Keratinocyte (primary cell): ENCODE measurements around the gene AGRN. TPM values are rescaled to one million over a fixed set of nuclear protein-coding genes. Genes with fewer than 3 reads are reported as not detected.

Experiments used
- DNase-seq: peaks from one replicate; pipeline ENCODE4 v3.0.0-alpha.2; 2011; ENCODE audit warnings: low read depth, missing footprints, low spot score
- FAIRE-seq: peaks from 2 replicates; lab custom pipeline; 2011; peaks lifted over from hg19 to GRCh38; lab: Jason Lieb, UNC
- H2AFZ ChIP-seq: 2 replicates; pipeline ENCODE4 v1.6.0; 2012; ENCODE audit warnings: low read length, control low read depth, inconsistent platforms; ENCODE audit not compliant: control insufficient read depth
- H3K27ac ChIP-seq: 2 replicates; pipeline ENCODE4 v1.5.1; 2011; ENCODE audit warnings: low read length; ENCODE audit not compliant: control insufficient read depth, insufficient read depth
- H3K27me3 ChIP-seq: 3 replicates; pipeline ENCODE4 v1.6.0; 2011; ENCODE audit warnings: low read length; ENCODE audit not compliant: control insufficient read depth, insufficient read depth; ENCODE audit errors: extremely low read depth
- H3K36me3 ChIP-seq, 2 experiments: 2 replicates in 1 of 2; 3 replicates in 1 of 2; pipeline ENCODE4 v1.5.1; 2011; ENCODE audit warnings: low read length in 2 of 2, mild to moderate bottlenecking in 1 of 2; ENCODE audit not compliant: control insufficient read depth in 2 of 2, insufficient read depth in 2 of 2; ENCODE audit errors: extremely low read depth in 1 of 2
- H3K4me1 ChIP-seq: 3 replicates; pipeline ENCODE4 v1.5.1; 2011; ENCODE audit warnings: low read length; ENCODE audit not compliant: control insufficient read depth, insufficient read depth; ENCODE audit errors: extremely low read depth
- H3K4me2 ChIP-seq: 3 replicates; pipeline ENCODE4 v1.6.0; 2011; ENCODE audit warnings: low read depth, low read length; ENCODE audit not compliant: control insufficient read depth, insufficient read depth; ENCODE audit errors: extremely low read depth
- H3K4me3 ChIP-seq, 3 experiments: fragments of 200-600 bp in 1 of 3; sonication (generic) in 1 of 3; 2 replicates in 2 of 3; 3 replicates in 1 of 3; pipeline ENCODE4 v1.5.1; 2011 to 2016; ENCODE audit warnings: low read length in 3 of 3, mild to moderate bottlenecking in 3 of 3, control low read depth in 2 of 3, inconsistent platforms in 1 of 3, low read depth in 1 of 3, mixed read lengths in 1 of 3, mixed run types in 1 of 3, moderate library complexity in 1 of 3; ENCODE audit not compliant: control insufficient read depth in 2 of 3, insufficient read depth in 2 of 3; ENCODE audit errors: extremely low read depth in 1 of 3
- H3K79me2 ChIP-seq: 2 replicates; pipeline ENCODE4 v1.6.0; 2012; ENCODE audit warnings: low read length; ENCODE audit not compliant: control insufficient read depth, insufficient read depth
- H3K9ac ChIP-seq: 3 replicates; pipeline ENCODE4 v1.6.0; 2011; ENCODE audit warnings: low read length; ENCODE audit not compliant: control insufficient read depth, insufficient read depth; ENCODE audit errors: extremely low read depth
- H3K9me1 ChIP-seq: 3 replicates; pipeline ENCODE4 v1.6.0; 2011; ENCODE audit warnings: low read length; ENCODE audit not compliant: control insufficient read depth, insufficient read depth; ENCODE audit errors: extremely low read depth
- H3K9me3 ChIP-seq: 2 replicates; pipeline ENCODE4 v1.5.1; 2012; ENCODE audit warnings: low read depth, low read length; ENCODE audit not compliant: control insufficient read depth
- H4K20me1 ChIP-seq: 3 replicates; pipeline ENCODE4 v1.6.0; 2011; ENCODE audit warnings: low read length; ENCODE audit not compliant: control insufficient read depth, insufficient read depth; ENCODE audit errors: extremely low read depth
- CTCF ChIP-seq, 3 experiments: IDR thresholded peaks in 1 of 3; conservative IDR thresholded peaks in 1 of 3; optimal IDR thresholded peaks in 1 of 3; 2 replicates in 2 of 3; 3 replicates in 1 of 3; pipeline versions ENCODE3 to v1.5.1; 2011; ENCODE audit warnings: low read length in 3 of 3, mild to moderate bottlenecking in 3 of 3, moderate library complexity in 2 of 3, control low read depth in 1 of 3, inconsistent platforms in 1 of 3; ENCODE audit not compliant: insufficient read depth in 2 of 3; ENCODE audit errors: extremely low read depth in 1 of 3
- EZH2 ChIP-seq: IDR thresholded peaks from one replicate; pipeline ENCODE4 v1.6.1; 2012; ENCODE audit warnings: inconsistent platforms, mild to moderate bottlenecking, low read length, moderate library complexity
- dilution Hi-C: fragments of 300-500 bp; cut with MboI; formaldehyde crosslinking; loops from one replicate; pipeline ENCODE4 v1.7.0; 2020; ENCODE audit warnings: low sequenced_read_pairs; ENCODE audit not compliant: extremely low pct_ligation_motif_present
- polyA plus RNA-seq, 5 experiments: library from polyadenylated mRNA; depleted of rRNA in 3 of 5; stranded (reverse) in 3 of 5; stranded (forward) in 1 of 5; unstranded in 1 of 5; fragments of >200 nt; gene quantifications; 1 replicate in 1 of 5; 2 replicates in 3 of 5; 3 replicates in 1 of 5; pipeline versions ENCODE4 v1.2.1 to v1.2.3, GENCODE V29; 2011 to 2012; ENCODE audit warnings: missing spikeins in 2 of 5, low read depth in 1 of 5, low replicate concordance in 1 of 5

Gene AGRN
- polyA plus RNA-seq, 1 donor (not counting 4 experiments of a cell fraction or from before 2014, with no cell fraction given) = 72.4 TPM

DNA sequence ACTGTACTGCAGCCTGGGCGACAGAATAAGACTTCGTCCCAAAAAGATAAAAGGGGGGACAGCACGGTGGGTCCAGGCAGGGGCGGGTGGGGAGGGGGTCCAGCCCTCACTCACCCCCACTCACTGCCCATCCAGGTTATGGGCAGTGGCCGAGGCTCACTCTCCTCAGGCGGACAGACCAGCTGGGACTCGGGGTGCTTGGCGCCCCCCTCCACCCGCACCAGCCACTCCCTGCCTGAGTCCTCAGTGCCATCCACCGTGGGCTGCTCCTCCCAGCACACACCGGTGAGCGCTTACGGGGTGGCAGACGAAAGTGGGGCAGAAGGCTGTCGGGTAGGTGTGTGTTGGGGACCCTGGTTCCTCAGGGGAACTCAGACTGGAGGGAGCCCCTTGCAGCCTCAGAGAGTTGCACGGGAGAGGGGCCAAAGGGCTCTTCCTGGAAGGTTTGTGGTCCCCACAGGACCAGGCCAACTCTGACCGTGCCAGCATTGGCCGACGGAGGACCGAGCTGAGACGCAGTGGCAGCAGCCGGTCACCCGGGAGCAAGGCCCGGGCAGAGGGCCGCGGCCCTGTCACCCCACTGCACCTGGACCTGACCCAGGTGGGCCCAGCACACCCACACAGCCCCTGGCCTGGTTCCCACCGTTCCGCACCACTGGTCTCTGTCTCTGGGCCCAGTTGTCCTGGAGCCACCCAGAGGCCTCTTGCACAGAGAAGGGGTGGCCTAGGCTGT is 47.0 kb upstream of the AGRN start:
- no peak for FAIRE-seq

DNA sequence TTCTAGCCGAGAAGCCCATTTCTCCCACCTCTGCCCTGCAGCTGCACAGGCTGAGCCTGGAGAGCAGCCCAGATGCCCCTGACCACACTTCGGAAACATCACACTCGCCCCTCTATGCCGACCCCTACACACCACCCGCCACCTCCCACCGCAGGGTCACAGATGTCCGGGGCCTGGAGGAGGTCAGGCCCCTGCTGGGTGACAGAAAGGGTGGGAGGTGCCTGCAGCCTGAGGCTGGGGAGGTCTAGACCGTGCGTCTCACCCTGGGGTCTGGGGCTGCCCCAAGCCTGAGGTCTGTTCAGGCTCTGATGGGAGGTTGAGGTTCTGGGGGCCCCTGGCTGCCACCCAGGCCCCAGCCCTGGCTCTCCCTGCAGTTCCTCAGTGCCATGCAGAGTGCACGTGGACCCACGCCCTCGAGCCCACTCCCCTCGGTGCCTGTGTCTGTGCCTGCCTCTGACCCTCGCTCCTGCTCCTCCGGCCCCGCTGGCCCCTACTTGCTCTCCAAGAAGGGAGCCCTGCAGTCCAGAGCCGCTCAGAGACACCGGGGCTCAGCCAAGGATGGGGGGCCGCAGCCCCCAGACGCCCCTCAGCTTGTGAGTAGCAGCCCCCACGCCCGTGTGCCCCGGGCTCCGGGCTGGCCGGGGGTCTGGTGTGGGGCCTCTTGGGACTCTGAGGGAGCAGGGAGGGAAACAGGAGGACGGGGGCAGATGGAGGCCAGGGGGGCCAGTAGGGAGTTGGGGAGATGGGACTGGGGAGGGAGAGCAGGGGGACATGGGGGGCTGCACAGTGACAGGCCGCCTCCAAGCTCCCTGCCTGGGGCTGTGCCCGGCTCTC is 46.2 kb upstream of the AGRN start:
- dilution Hi-C loops = no loop called here
- H3K4me1 ChIP-seq = peaks cover 4% of the 10 kb centered on the region
- H3K27me3 ChIP-seq = no peaks in the 10 kb centered on the region

More for the DNA sequence above, 47.0 kb upstream of the AGRN start:
- dilution Hi-C loops = no loop called here
- Histone ChIP-seq H3K9me3 (no peaks in the 10 kb centered on the region), H3K4me1 (peaks cover 4% of the 10 kb centered on the region), H3K27me3 (no peaks in the 10 kb centered on the region), H3K4me3 (no peak overlapping the region), H2AFZ (no peak overlapping the region), H3K9me1 (no peaks in the 10 kb centered on the region), H3K79me2 (no peaks in the 10 kb centered on the region), H3K9ac (no peak overlapping the region), H3K27ac (no peak overlapping the region), H4K20me1 (no peaks in the 10 kb centered on the region), H3K36me3 (peaks cover 0 to 3% of the 10 kb centered on the region in 2 experiments), H3K4me2 (no peak overlapping the region)
- DNase-seq = no peak
- TF ChIP-seq CTCF (optimal IDR thresholded peaks at IDR 0.05 in 1 of 3, IDR thresholded peaks at IDR 0.05 in 1 of 3, conservative IDR thresholded peaks at IDR 0.05 in 1 of 3; ENCODE audit: extremely low read depth in 1 of 3, insufficient read depth in 2 of 3, low read length in 3 of 3) (no peak), EZH2 (no peak)

More for the DNA sequence above, 46.2 kb upstream of the AGRN start:
- Histone ChIP-seq H3K9me1 (no peaks in the 10 kb centered on the region), H3K36me3 (peaks cover 0 to 3% of the 10 kb centered on the region in 2 experiments), H3K4me2 (no peak overlapping the region), H3K27ac (no peak overlapping the region), H3K9ac (no peak overlapping the region), H3K9me3 (no peaks in the 10 kb centered on the region), H3K4me3 (no peak overlapping the region), H2AFZ (no peak overlapping the region), H4K20me1 (no peaks in the 10 kb centered on the region), H3K79me2 (no peaks in the 10 kb centered on the region)
- TF ChIP-seq CTCF (optimal IDR thresholded peaks at IDR 0.05 in 1 of 3, IDR thresholded peaks at IDR 0.05 in 1 of 3, conservative IDR thresholded peaks at IDR 0.05 in 1 of 3; ENCODE audit: extremely low read depth in 1 of 3, insufficient read depth in 2 of 3, low read length in 3 of 3) (no peak), EZH2 (no peak)
- FAIRE-seq (no peak), DNase-seq (no peak)
